A673 (cell line): ENCODE data around the gene RAB22A. TPM values are rescaled to one million over a fixed set of nuclear protein-coding genes. Genes with fewer than 3 reads are reported as not detected.

Experiments used
- BruUV-seq: library from RNA; stranded (reverse); fragments of 400-500 nt; replicated peaks from 2 replicates; lab custom pipeline; 2021; lab: Mats Ljungman, UMichigan
- CTCF ChIA-PET: fragments of 300-600 bp; sonication (Branson Sonifier 250); formaldehyde crosslinking; loops from one replicate; lab custom pipeline; 2022; ENCODE audit warnings: antibody characterized with exemption; lab: Charles Lee
- POLR2A ChIA-PET: fragments of 300-600 bp; sonication (Branson Sonifier 250); formaldehyde crosslinking; loops from one replicate; lab custom pipeline; 2022; ENCODE audit warnings: antibody characterized with exemption; ENCODE audit not compliant: low non-redundant PET; lab: Charles Lee
- DNase-seq: peaks from one replicate; pipeline ENCODE4 v3.0.0-alpha.2; 2015; ENCODE audit warnings: low spot score
- H3K27ac ChIP-seq: fragments of 200-600 bp; sonication (generic); 2 replicates; pipeline ENCODE4 v1.5.1; 2016; ENCODE audit warnings: mixed run types, low read depth, mild to moderate bottlenecking, mixed read lengths, antibody characterized with exemption, low read length; ENCODE audit not compliant: poor library complexity, severe bottlenecking
- H3K27me3 ChIP-seq: fragments of 200-600 bp; sonication (generic); replicated peaks from 2 replicates; pipeline ENCODE4 v1.6.1; 2017; ENCODE audit warnings: mixed run types, low read depth, mild to moderate bottlenecking, mixed read lengths, antibody characterized with exemption, low read length; ENCODE audit not compliant: insufficient read depth, poor library complexity
- H3K36me3 ChIP-seq: fragments of 200-600 bp; sonication (generic); 2 replicates; pipeline ENCODE4 v1.6.1; 2016; ENCODE audit warnings: mixed run types, mild to moderate bottlenecking, mixed read lengths, antibody characterized with exemption, low read length; ENCODE audit not compliant: insufficient read depth, poor library complexity, severe bottlenecking
- H3K4me1 ChIP-seq: fragments of 200-600 bp; sonication (generic); 2 replicates; pipeline ENCODE4 v1.6.1; 2017; ENCODE audit warnings: mixed run types, mild to moderate bottlenecking, mixed read lengths, antibody characterized with exemption, low read length; ENCODE audit not compliant: insufficient read depth, poor library complexity, severe bottlenecking
- H3K4me3 ChIP-seq: fragments of 200-600 bp; sonication (generic); 2 replicates; pipeline ENCODE4 v1.5.1; 2016; ENCODE audit warnings: low read depth, mixed run types, mild to moderate bottlenecking, mixed read lengths, low read length; ENCODE audit not compliant: poor library complexity, severe bottlenecking
- H3K9me3 ChIP-seq: fragments of 200-600 bp; sonication (generic); 2 replicates; pipeline ENCODE4 v1.6.1; 2016; ENCODE audit warnings: mixed run types, low read depth, mild to moderate bottlenecking, mixed read lengths, antibody characterized with exemption, low read length; ENCODE audit not compliant: poor library complexity, severe bottlenecking
- CTCF ChIP-seq: fragments of 300-800, 200-600 bp; sonication (generic); conservative IDR thresholded peaks from 2 replicates; pipeline ENCODE4 v1.5.1; 2017; ENCODE audit warnings: low read depth, mild to moderate bottlenecking, antibody characterized with exemption, low read length, moderate library complexity, mixed read lengths
- EZH2 ChIP-seq: fragments of 200-600 bp; sonication (generic); IDR thresholded peaks from 2 replicates; pipeline ENCODE4 v1.6.1; 2017; ENCODE audit warnings: borderline replicate concordance, low read depth, mild to moderate bottlenecking, mixed read lengths, antibody characterized with exemption, low read length; ENCODE audit not compliant: poor library complexity, severe bottlenecking
- intact Hi-C: fragments of 100-400 bp; cut with micrococcal nuclease; formaldehyde crosslinking; loops from one replicate; pipeline ENCODE4 v1.10.0; 2022; ENCODE audit not compliant: unreplicated experiment
- total RNA-seq: library from RNA; stranded (reverse); gene quantifications from 2 replicates; pipeline ENCODE4 v1.2.3, GENCODE V29; 2021

RAB22A gene
- total RNA-seq, 1 experiment from 2014 or later = 14.6 TPM

- Histone ChIP-seq H3K36me3 (peaks cover 7% of the 10 kb centered on the region), H3K27ac (no peak overlapping the region), H3K4me3 (no peak overlapping the region), H3K4me1 (no peaks in the 10 kb centered on the region), H3K27me3 (no peaks in the 10 kb centered on the region), H3K9me3 (no peaks in the 10 kb centered on the region)
- no peak for DNase-seq
- no TSS peak for BruUV-seq
- ChIA-PET POLR2A (no interaction called here), CTCF (interaction anchor here (0.7 kb wide), 1 partner anchor 929 kb away, joined by 5 read pairs; no protein-coding TSS in a partner anchor)
- TF ChIP-seq EZH2 = no peak
- TF ChIP-seq CTCF = no peak
- intact Hi-C loops = no loop called here
Observed at GRCh38 chr20:58352468-58352867, 43.0 kb downstream of the RAB22A start.

GRCh38 chr20:58359441-58359840 is 49.9 kb downstream of the RAB22A start:
- POLR2A ChIA-PET = no interaction called here
- H3K9me3 ChIP-seq = no peaks in the 10 kb centered on the region
- H3K4me1 ChIP-seq = peaks cover 14% of the 10 kb centered on the region
- H3K36me3 ChIP-seq = peaks cover 2% of the 10 kb centered on the region
- no peak for TF ChIP-seq CTCF
- no peak for TF ChIP-seq EZH2
- CTCF ChIA-PET = no interaction called here
- no peak overlapping the region for H3K4me3 ChIP-seq
- DNase-seq = no peak
- no peak overlapping the region for H3K27ac ChIP-seq
- intact Hi-C loops = no loop called here
- no TSS peak for BruUV-seq
- no peaks in the 10 kb centered on the region for H3K27me3 ChIP-seq

DNA sequence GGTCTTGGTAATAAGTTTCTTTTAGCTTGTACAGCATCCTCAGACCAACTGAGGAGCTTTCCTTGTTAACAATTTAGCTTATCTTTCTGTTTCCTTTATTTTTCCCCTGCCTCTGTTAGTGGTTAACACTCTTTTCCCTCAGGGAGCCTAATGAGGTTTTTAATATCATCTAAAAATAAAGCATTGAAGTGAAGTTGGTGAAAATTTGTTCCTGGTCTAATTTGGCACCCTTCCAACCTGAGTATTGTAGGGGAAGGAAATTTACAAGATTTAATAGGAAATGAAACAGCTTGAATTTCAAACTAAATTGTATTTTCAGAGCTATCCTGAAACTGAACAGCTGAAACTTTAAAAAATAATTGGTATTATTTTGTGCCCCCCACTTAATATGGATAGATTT is 51.4 kb downstream of the RAB22A start:
- POLR2A ChIA-PET = no interaction called here
- Histone ChIP-seq H3K4me1 (peaks cover 14% of the 10 kb centered on the region), H3K27me3 (no peaks in the 10 kb centered on the region), H3K9me3 (no peaks in the 10 kb centered on the region), H3K27ac (no peak overlapping the region), H3K4me3 (no peak overlapping the region), H3K36me3 (no peaks in the 10 kb centered on the region)
- CTCF ChIA-PET = no interaction called here
- intact Hi-C loops = no loop called here
- BruUV-seq = no TSS peak
- peak; percentile 17 for DNase-seq
- no peak for TF ChIP-seq EZH2
- no peak for TF ChIP-seq CTCF
